ENCODE measurements around the gene FCGR2B.
A peak's percentile ranks its signal among the peaks of the same experiment; 100 is the strongest.
"Not testable (repeated sequence)": the region's sequence is repeated elsewhere in the genome, so short reads cannot be mapped to it uniquely, and the experiment has no call there.

Gene FCGR2B

DNA sequence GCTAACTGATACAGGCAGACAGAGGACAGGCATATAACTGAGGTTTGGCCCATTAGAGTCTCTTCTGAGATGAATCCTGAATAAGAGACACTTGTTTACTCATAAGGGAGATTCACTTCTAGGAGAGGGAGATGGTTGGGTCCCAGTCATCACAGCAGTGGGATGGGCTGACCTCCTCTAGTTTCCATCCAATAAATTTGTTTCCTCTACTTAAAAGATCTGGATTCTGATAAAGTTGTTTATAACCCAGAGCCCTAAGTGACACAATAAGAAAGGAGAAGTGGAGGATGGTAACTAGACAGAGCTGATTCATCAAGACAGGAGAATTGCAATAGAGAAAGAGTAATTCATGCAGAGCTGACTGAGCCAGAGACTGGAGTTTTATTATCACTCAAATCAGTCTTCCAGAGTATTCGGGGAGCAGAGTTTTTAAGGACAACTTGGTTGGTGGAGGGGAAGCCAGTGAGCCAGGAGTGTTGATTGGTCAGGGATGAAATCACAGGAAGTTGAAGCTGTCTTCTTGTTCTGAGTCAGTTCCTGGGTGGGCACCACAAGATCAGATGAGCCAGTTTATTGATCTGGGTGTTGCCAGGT is 26.7 kb upstream of the FCGR2B start:
- CTCF ChIA-PET; H3K4me1 ChIP-seq (ENCODE audit: control extremely low read depth in 1 of 4, control insufficient read depth in 4 of 4, insufficient read depth in 4 of 4, low read length in 3 of 4); H3K27me3 ChIP-seq (replicated peaks in 2 of 5; ENCODE audit: control insufficient read depth in 4 of 5, insufficient read depth in 5 of 5, low read length in 4 of 5); H3K9me3 ChIP-seq (ENCODE audit: control extremely low read depth in 1 of 5, control insufficient read depth in 4 of 5, insufficient read depth in 2 of 5, low read depth in 1 of 5, low read length in 4 of 5); POLR2A ChIA-PET; H3K27ac ChIP-seq (ENCODE audit: insufficient read depth in 1 of 2, low read depth in 1 of 2, low read length in 2 of 2, poor library complexity in 1 of 2, severe bottlenecking in 2 of 2); H3K36me3 ChIP-seq (ENCODE audit: control insufficient read depth in 4 of 4, insufficient read depth in 4 of 4, low read length in 3 of 4); DNase-seq; H3K4me3 ChIP-seq (ENCODE audit: control insufficient read depth in 1 of 7, extremely low read depth in 1 of 7, insufficient read depth in 4 of 7, low read depth in 2 of 7, low read length in 6 of 7): not testable (repeated sequence)
- WGBS (ENCODE audit: insufficient coverage), result no CpG with 5 or more reads among the region's 1 CpG

DNA sequence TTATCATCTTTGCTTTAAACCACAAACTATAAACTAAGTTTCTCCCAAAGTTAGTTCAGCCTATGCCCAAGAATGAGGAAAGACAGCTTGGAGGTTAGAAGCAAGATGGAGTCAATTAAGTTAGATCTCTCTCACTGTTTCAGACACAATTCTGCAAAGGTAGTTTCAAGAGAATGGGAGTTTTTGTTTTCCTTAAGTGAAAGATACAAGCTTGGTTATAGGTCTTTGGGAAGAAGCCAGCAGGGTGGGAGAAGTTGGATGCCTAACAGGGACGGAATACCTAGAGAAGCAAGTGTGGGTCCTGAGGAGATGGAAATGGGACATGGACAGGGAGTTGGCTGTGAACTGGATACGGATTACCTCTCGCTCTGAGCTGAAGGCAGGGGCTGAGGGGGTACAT is 26.0 kb upstream of the FCGR2B start:
- H3K4me1 ChIP-seq (ENCODE audit: control extremely low read depth in 1 of 4, control insufficient read depth in 4 of 4, insufficient read depth in 4 of 4, low read length in 3 of 4); H3K36me3 ChIP-seq (ENCODE audit: control insufficient read depth in 4 of 4, insufficient read depth in 4 of 4, low read length in 3 of 4); CTCF ChIA-PET; DNase-seq; H3K4me3 ChIP-seq (ENCODE audit: control insufficient read depth in 1 of 7, extremely low read depth in 1 of 7, insufficient read depth in 4 of 7, low read depth in 2 of 7, low read length in 6 of 7); H3K27ac ChIP-seq (ENCODE audit: insufficient read depth in 1 of 2, low read depth in 1 of 2, low read length in 2 of 2, poor library complexity in 1 of 2, severe bottlenecking in 2 of 2); H3K9me3 ChIP-seq (ENCODE audit: control extremely low read depth in 1 of 5, control insufficient read depth in 4 of 5, insufficient read depth in 2 of 5, low read depth in 1 of 5, low read length in 4 of 5); POLR2A ChIA-PET; H3K27me3 ChIP-seq (replicated peaks in 2 of 5; ENCODE audit: control insufficient read depth in 4 of 5, insufficient read depth in 5 of 5, low read length in 4 of 5): not testable (repeated sequence)
- WGBS (ENCODE audit: insufficient coverage), result 100% methylated on average over 1 of the region's 3 CpGs

DNA sequence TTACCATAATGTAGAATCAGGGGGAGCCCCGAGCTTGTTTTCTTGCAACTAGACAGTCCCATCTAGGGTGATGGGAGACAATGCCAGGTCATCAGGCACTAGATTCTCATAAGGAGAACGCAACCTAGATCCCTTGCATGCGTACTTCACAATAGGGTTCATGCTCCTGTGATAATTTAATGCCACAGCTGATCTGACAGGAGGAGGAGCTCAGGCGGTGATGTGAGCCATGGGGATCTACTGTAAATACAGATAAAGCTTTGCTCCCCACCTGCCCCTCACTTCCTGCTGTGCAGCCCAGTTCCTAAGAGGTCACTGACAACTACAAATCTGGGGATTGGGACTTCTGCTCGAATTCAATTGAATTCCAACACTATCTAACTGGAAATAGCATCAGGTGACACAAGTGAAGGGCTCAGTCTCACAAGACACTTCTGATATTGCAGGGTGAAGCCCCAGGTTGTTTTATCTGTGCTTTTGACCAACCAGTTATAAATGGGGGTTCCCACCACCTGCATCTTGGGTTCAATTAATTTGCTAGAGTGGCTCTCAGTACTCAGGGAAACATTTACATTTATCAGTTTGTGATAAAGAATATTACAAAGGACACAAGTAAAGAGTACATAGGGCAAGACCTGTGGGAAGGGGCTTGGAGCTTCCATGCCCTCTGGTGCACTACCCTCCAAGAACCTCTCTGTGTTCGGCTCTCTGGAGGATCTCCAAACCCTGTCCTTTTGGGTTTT is 24.5 kb upstream of the FCGR2B start:
- H3K27me3 ChIP-seq (replicated peaks in 2 of 5; ENCODE audit: control insufficient read depth in 4 of 5, insufficient read depth in 5 of 5, low read length in 4 of 5); DNase-seq; H3K27ac ChIP-seq (ENCODE audit: insufficient read depth in 1 of 2, low read depth in 1 of 2, low read length in 2 of 2, poor library complexity in 1 of 2, severe bottlenecking in 2 of 2); H3K4me1 ChIP-seq (ENCODE audit: control extremely low read depth in 1 of 4, control insufficient read depth in 4 of 4, insufficient read depth in 4 of 4, low read length in 3 of 4); H3K9me3 ChIP-seq (ENCODE audit: control extremely low read depth in 1 of 5, control insufficient read depth in 4 of 5, insufficient read depth in 2 of 5, low read depth in 1 of 5, low read length in 4 of 5); POLR2A ChIA-PET; H3K4me3 ChIP-seq (ENCODE audit: control insufficient read depth in 1 of 7, extremely low read depth in 1 of 7, insufficient read depth in 4 of 7, low read depth in 2 of 7, low read length in 6 of 7); CTCF ChIA-PET; H3K36me3 ChIP-seq (ENCODE audit: control insufficient read depth in 4 of 4, insufficient read depth in 4 of 4, low read length in 3 of 4): not testable (repeated sequence)
- no CpG with 5 or more reads among the region's 6 CpGs for WGBS (ENCODE audit: insufficient coverage)

DNA sequence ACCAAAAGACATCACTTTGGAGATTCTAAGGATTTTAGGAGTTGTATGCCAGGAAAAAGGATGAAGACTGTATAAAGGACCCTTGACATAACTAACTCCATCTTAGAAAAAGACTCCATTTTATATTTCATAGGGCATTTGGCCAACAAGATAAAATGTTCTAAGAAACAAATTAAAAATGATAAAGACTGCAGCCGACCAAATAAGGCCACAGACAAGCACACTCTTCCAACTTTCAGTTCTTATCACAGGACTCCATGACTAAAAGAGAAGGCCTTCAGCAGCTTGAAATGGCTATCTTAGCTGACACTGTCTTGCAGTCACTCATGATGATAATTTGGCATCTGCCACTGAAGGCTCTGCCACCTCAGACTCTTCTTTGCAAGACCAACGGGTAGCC is 23.7 kb upstream of the FCGR2B start:
- H3K27me3 ChIP-seq (replicated peaks in 2 of 5; ENCODE audit: control insufficient read depth in 4 of 5, insufficient read depth in 5 of 5, low read length in 4 of 5); H3K9me3 ChIP-seq (ENCODE audit: control extremely low read depth in 1 of 5, control insufficient read depth in 4 of 5, insufficient read depth in 2 of 5, low read depth in 1 of 5, low read length in 4 of 5); DNase-seq; H3K4me1 ChIP-seq (ENCODE audit: control extremely low read depth in 1 of 4, control insufficient read depth in 4 of 4, insufficient read depth in 4 of 4, low read length in 3 of 4); H3K4me3 ChIP-seq (ENCODE audit: control insufficient read depth in 1 of 7, extremely low read depth in 1 of 7, insufficient read depth in 4 of 7, low read depth in 2 of 7, low read length in 6 of 7); H3K36me3 ChIP-seq (ENCODE audit: control insufficient read depth in 4 of 4, insufficient read depth in 4 of 4, low read length in 3 of 4); CTCF ChIA-PET; POLR2A ChIA-PET; H3K27ac ChIP-seq (ENCODE audit: insufficient read depth in 1 of 2, low read depth in 1 of 2, low read length in 2 of 2, poor library complexity in 1 of 2, severe bottlenecking in 2 of 2): not testable (repeated sequence)
- no CpG with 5 or more reads among the region's 2 CpGs for WGBS (ENCODE audit: insufficient coverage)

DNA sequence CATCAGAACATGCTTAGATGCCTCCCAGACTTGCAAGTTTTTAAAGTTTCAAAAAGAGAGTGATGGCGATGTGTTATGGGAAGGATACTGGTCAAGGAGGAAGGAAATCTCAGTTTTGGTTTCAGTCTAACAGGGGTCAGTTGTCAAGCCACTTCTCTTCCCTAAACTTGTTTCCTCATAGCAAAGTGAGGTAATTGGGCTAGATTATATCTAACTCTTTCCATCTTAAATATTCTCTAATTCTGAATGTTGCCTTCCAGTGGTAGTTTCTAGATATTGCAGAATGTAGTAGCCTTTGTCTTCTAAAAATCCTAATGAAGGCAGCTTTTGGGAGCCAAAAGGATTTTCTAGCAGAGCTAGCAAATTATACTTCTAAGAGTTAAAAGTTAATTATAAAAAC is 20.2 kb upstream of the FCGR2B start:
- H3K27ac ChIP-seq (ENCODE audit: insufficient read depth in 1 of 2, low read depth in 1 of 2, low read length in 2 of 2, poor library complexity in 1 of 2, severe bottlenecking in 2 of 2); H3K27me3 ChIP-seq (replicated peaks in 2 of 5; ENCODE audit: control insufficient read depth in 4 of 5, insufficient read depth in 5 of 5, low read length in 4 of 5); H3K4me1 ChIP-seq (ENCODE audit: control extremely low read depth in 1 of 4, control insufficient read depth in 4 of 4, insufficient read depth in 4 of 4, low read length in 3 of 4); H3K36me3 ChIP-seq (ENCODE audit: control insufficient read depth in 4 of 4, insufficient read depth in 4 of 4, low read length in 3 of 4); H3K4me3 ChIP-seq (ENCODE audit: control insufficient read depth in 1 of 7, extremely low read depth in 1 of 7, insufficient read depth in 4 of 7, low read depth in 2 of 7, low read length in 6 of 7); POLR2A ChIA-PET; H3K9me3 ChIP-seq (ENCODE audit: control extremely low read depth in 1 of 5, control insufficient read depth in 4 of 5, insufficient read depth in 2 of 5, low read depth in 1 of 5, low read length in 4 of 5): not testable (repeated sequence)
- CTCF ChIA-PET, result interaction anchor here (0.7 kb wide), 1 partner anchor 94 kb away, joined by 3 read pairs; no protein-coding TSS in a partner anchor
- peak in 2 of 3 donors; percentile 46 to 57 for DNase-seq
- no CpG with 5 or more reads among the region's 1 CpG for WGBS (ENCODE audit: insufficient coverage)

DNA sequence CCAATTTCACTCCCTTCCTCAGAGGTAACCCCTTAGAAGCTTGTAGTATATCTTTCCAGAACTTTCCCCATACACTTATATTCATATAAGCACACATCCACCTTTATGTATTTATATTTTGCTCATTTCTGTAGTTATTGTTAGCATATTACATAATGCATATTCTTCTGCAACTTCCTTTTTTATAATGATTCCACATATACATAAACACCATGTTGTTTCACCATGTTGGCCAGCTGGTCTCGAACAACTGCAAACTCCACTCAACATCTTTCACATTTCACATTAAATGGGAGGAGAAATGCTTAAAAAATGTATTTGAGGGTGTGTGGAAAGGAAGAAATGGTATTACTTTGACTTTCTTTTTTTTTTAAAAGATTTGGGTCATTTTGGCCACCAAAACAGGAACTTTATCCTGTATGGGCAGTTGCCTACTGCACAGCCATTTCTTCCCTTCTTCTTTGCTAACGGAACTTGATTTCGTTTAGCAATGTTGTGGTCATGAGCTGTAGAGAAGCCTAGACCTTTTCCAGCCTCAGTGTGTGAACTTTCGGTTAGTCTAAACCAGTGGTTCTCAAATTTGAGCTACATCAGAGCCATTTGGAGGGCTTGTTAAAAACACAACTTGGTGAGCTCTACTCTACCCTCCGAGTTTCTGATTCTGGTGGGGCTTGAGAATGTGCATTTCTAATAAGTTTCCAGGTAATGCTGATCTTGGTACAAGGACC is 19.3 kb upstream of the FCGR2B start:
- H3K4me1 ChIP-seq (ENCODE audit: control extremely low read depth in 1 of 4, control insufficient read depth in 4 of 4, insufficient read depth in 4 of 4, low read length in 3 of 4); H3K27ac ChIP-seq (ENCODE audit: insufficient read depth in 1 of 2, low read depth in 1 of 2, low read length in 2 of 2, poor library complexity in 1 of 2, severe bottlenecking in 2 of 2); H3K9me3 ChIP-seq (ENCODE audit: control extremely low read depth in 1 of 5, control insufficient read depth in 4 of 5, insufficient read depth in 2 of 5, low read depth in 1 of 5, low read length in 4 of 5); H3K27me3 ChIP-seq (replicated peaks in 2 of 5; ENCODE audit: control insufficient read depth in 4 of 5, insufficient read depth in 5 of 5, low read length in 4 of 5); H3K4me3 ChIP-seq (ENCODE audit: control insufficient read depth in 1 of 7, extremely low read depth in 1 of 7, insufficient read depth in 4 of 7, low read depth in 2 of 7, low read length in 6 of 7); POLR2A ChIA-PET; H3K36me3 ChIP-seq (ENCODE audit: control insufficient read depth in 4 of 4, insufficient read depth in 4 of 4, low read length in 3 of 4); DNase-seq: not testable (repeated sequence)
- WGBS (ENCODE audit: insufficient coverage), result no CpG with 5 or more reads among the region's 5 CpGs
- CTCF ChIA-PET, result interaction anchor here (0.7 kb wide), 1 partner anchor 93 kb away, joined by 3 read pairs; no protein-coding TSS in a partner anchor

DNA sequence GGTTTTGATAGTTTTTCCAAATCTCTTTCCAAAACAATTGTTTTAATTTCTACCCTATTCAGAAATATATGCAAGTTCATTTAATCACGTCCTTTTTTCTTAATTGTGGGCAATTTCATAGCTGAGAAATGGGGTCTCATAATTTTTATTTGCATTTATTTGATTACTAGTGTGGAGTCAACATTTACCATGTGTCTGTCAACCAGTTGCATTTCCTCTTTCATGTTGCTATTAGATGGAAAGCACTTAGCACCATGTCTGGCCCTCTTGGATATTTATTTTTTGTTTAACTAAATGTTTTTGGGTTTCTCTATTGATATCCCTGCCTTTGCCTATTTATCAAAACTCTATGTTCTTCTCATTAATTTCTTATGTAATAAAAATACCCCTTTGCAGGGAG is 18.1 kb upstream of the FCGR2B start:
- H3K4me3 ChIP-seq (ENCODE audit: control insufficient read depth in 1 of 7, extremely low read depth in 1 of 7, insufficient read depth in 4 of 7, low read depth in 2 of 7, low read length in 6 of 7); DNase-seq; POLR2A ChIA-PET; H3K27ac ChIP-seq (ENCODE audit: insufficient read depth in 1 of 2, low read depth in 1 of 2, low read length in 2 of 2, poor library complexity in 1 of 2, severe bottlenecking in 2 of 2); H3K4me1 ChIP-seq (ENCODE audit: control extremely low read depth in 1 of 4, control insufficient read depth in 4 of 4, insufficient read depth in 4 of 4, low read length in 3 of 4); H3K36me3 ChIP-seq (ENCODE audit: control insufficient read depth in 4 of 4, insufficient read depth in 4 of 4, low read length in 3 of 4); H3K9me3 ChIP-seq (ENCODE audit: control extremely low read depth in 1 of 5, control insufficient read depth in 4 of 5, insufficient read depth in 2 of 5, low read depth in 1 of 5, low read length in 4 of 5); H3K27me3 ChIP-seq (replicated peaks in 2 of 5; ENCODE audit: control insufficient read depth in 4 of 5, insufficient read depth in 5 of 5, low read length in 4 of 5): not testable (repeated sequence)
- CTCF ChIA-PET, result interaction anchor here (0.9 to 1.6 kb wide), 3 partner anchors 94 to 160 kb away, joined by 3 to 8 read pairs (median 3); no protein-coding TSS in a partner anchor
- no CpG with 5 or more reads among the region's 1 CpG for WGBS (ENCODE audit: insufficient coverage)

Data from common myeloid progenitor, CD34-positive (primary cell).